ENCODE data around the gene TMCC2.

- TF ChIP-seq, protein P1, sequence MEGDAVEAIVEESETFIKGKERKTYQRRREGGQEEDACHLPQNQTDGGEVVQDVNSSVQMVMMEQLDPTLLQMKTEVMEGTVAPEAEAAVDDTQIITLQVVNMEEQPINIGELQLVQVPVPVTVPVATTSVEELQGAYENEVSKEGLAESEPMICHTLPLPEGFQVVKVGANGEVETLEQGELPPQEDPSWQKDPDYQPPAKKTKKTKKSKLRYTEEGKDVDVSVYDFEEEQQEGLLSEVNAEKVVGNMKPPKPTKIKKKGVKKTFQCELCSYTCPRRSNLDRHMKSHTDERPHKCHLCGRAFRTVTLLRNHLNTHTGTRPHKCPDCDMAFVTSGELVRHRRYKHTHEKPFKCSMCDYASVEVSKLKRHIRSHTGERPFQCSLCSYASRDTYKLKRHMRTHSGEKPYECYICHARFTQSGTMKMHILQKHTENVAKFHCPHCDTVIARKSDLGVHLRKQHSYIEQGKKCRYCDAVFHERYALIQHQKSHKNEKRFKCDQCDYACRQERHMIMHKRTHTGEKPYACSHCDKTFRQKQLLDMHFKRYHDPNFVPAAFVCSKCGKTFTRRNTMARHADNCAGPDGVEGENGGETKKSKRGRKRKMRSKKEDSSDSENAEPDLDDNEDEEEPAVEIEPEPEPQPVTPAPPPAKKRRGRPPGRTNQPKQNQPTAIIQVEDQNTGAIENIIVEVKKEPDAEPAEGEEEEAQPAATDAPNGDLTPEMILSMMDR (conservative IDR thresholded peaks at IDR 0.05; ENCODE audit: low read depth, low read length): no peak
- no peak for TF ChIP-seq EZH2 (IDR thresholded peaks at IDR 0.05; ENCODE audit: borderline replicate concordance, low read depth, low read length, poor library complexity, severe bottlenecking)
Measured at GRCh38 chr1:205230982-205231381, 3.2 kb downstream of the TMCC2 start.

Data from A673 (cell line).